Fibroblast of mammary gland (primary cell): ENCODE results near the gene HEATR9.

ENCODE experiments used
- DNase-seq: peaks from one replicate; pipeline ENCODE4 v3.0.0-alpha.2; 2010; ENCODE audit warnings: low read depth
- H3K4me3 ChIP-seq: 2 replicates; pipeline ENCODE4 v1.5.1; 2011; ENCODE audit warnings: low read depth, mild to moderate bottlenecking, low read length, moderate library complexity; ENCODE audit not compliant: control insufficient read depth
- TF ChIP-seq, protein P1 (sequence below): conservative IDR thresholded peaks from 2 replicates; pipeline ENCODE4 v1.5.1; 2011; ENCODE audit warnings: low read depth, low read length, inconsistent platforms; ENCODE audit not compliant: control insufficient read depth, insufficient read depth

HEATR9 gene

DNA sequence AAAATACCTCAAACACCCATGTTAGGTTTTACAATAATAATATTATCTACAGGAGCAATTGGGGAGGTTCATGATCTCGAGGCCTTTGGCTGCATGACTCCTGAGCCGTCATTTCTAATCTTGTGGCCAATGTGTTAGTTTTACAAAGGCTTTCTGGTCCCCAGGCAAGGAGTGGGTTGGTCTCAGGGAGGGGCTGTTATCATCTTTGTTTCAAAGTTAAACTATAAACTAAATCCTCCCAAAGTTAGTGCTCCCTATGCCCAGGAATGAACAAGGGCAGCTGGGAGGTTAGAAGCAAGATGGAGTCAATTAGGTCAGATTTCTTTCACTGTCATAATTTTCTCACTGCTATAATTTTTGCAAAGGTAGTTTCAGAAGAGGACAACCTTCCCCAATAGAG lies 20.6 kb upstream of the HEATR9 start:
- TF ChIP-seq, protein P1, sequence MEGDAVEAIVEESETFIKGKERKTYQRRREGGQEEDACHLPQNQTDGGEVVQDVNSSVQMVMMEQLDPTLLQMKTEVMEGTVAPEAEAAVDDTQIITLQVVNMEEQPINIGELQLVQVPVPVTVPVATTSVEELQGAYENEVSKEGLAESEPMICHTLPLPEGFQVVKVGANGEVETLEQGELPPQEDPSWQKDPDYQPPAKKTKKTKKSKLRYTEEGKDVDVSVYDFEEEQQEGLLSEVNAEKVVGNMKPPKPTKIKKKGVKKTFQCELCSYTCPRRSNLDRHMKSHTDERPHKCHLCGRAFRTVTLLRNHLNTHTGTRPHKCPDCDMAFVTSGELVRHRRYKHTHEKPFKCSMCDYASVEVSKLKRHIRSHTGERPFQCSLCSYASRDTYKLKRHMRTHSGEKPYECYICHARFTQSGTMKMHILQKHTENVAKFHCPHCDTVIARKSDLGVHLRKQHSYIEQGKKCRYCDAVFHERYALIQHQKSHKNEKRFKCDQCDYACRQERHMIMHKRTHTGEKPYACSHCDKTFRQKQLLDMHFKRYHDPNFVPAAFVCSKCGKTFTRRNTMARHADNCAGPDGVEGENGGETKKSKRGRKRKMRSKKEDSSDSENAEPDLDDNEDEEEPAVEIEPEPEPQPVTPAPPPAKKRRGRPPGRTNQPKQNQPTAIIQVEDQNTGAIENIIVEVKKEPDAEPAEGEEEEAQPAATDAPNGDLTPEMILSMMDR: no peak
- DNase-seq: no peak
- no peak overlapping the region for H3K4me3 ChIP-seq

DNA sequence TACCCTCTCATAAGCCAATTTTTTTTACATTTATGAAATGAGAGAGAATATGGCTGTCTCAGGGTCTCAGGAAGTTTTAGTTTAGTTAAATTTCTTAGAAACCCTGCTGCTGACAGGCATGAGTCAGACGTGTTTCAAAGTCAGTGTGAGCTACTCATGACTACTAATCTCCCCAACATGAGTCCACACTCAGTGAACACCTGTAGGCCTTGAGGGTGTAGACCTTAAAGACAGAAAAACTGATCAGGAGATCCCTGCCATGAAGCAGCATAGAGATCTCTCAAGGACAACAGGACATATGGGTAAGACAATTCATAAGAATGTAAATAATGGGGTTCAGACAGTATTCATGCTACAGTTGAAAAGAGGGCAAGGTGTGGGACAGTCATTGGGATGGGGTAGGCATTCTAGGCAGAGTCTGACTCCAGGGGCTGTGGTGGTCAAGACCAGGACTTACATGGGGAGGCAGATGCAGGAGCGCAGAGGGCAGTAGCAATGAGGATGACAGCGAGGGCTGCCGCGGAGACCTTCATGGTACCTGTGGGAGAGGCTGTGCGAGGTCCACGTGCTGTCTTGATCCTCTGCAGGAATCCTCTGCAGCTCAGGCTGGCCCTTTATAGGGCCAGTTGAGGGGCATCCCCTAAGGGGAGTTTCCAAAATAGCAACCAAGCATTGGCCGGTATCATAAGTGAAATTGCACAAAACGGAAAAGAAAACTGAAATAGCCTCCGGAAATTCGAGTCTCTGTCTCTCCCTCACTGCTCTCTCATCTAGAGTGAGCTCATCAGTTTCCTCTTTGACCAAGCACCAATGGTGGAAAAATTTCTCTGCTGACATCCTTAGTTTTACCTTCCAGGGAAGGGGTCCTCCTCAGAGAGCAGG lies 11.3 kb upstream of the HEATR9 start, which contains the start of gene CCL5:
Gene CCL5, minus strand, starts transcription at position 588 of the 882 bp plus-strand sequence.
- DNase-seq: peak; percentile 10
- TF ChIP-seq, protein P1: no peak
- no peak within 1 kb of the TSS for H3K4me3 ChIP-seq

DNA sequence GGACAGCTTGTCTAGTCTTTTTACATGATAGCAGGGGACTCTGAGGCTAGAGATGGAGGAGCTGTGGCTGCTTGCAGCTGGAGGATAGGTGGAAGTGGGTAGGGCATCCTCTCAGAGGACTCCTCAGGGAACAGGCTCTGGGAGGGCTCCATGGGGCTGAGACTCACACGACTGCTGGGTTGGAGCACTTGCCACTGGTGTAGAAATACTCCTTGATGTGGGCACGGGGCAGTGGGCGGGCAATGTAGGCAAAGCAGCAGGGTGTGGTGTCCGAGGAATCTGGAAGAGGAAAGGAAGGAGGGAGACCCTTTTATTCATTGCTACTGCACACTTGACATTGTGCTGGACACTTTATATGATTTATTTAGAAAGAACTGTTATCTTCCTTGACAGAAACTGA lies 9.7 kb upstream of the HEATR9 start:
- no peak overlapping the region for H3K4me3 ChIP-seq
- TF ChIP-seq, protein P1: no peak
- DNase-seq: no peak

DNA sequence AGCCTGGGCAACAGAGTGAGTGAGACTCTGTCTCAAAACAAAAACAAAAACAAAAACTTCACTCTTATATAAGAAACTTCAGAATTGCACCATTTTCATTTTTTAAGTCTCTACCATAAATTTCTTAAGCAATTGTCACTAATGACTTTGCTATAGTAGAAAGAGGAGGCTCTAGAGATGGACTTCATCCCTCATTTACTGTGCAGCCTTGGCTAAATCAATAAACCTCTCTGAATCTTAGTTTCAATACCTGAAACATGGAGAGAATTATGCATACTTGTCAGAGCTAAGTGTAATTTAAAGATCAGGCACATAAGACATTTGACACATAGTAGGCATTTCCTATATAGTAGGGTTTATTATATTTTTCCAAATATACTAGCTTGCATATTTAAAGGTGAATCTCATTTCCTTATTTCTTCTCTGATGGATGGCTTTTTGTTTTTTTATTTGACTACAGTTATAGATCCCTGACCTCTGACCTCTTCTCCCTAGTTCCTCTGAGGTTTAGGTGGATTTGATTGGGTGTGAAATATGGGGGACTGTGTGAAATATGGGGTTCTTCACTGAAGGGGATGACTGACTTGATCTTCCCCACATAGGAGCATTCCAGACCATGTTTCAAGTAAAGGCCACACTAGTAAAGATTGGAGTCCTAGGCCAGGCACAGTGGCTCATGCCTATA lies 8.8 kb upstream of the HEATR9 start:
- DNase-seq: no peak
- TF ChIP-seq, protein P1: no peak
- no peak overlapping the region for H3K4me3 ChIP-seq

DNA sequence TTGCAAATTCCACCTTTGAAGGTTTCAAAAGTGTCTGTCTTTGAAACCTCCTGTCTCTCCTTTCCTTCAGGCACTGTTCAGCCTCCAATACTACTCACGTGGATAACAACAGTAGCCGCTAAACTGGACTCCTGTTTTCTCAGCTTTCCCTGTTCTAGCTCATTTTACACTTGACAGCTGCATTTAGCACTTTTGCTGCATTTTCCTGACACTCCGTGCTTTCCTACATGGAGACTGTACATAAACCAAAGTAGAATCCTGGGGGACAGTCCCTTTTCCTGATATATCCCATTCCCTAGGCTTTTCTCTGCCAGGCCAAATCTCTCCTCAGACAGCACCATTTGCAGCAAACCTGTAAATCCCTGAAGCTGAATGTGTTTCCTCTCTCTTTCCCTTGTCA lies 7.8 kb upstream of the HEATR9 start:
- TF ChIP-seq, protein P1: no peak
- H3K4me3 ChIP-seq: no peak overlapping the region
- DNase-seq: no peak

DNA sequence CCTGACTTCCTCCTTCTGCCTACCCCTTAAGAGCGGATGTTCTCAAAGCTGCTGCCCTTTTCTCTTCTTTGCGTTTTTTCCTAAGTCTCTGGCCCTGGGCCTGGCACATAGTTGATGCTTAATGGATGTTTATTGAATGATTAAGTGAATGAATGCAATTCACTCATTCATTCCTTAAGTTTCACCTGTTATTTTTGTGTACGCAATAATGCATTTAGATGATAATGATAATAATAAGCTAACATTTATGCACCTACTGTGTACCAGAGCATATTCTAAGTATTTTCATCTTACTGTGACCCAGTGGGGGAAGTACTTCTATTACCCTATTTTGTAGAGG lies 7.1 kb upstream of the HEATR9 start:
- TF ChIP-seq, protein P1: no peak
- DNase-seq: no peak
- H3K4me3 ChIP-seq: no peak overlapping the region
